ENCODE results near the gene UNC45A.

GRCh38 chr15:90917569-90917968, 17.5 kb upstream of the UNC45A start:
- no peak for TF ChIP-seq ZNF48 (tag by site-specific recombination; IDR thresholded peaks at IDR 0.05)
- TF ChIP-seq KLF10 (tag by site-specific recombination; IDR thresholded peaks at IDR 0.05) = no peak
- no peak for TF ChIP-seq ZNF423 (tag by site-specific recombination; IDR thresholded peaks at IDR 0.05)
- no peak for TF ChIP-seq ZNF510 (tag by site-specific recombination; IDR thresholded peaks at IDR 0.05; ENCODE audit: insufficient replicate concordance)
- TF ChIP-seq PRDM10 (tag by site-specific recombination; IDR thresholded peaks at IDR 0.05) = no peak
- TF ChIP-seq, protein P1, sequence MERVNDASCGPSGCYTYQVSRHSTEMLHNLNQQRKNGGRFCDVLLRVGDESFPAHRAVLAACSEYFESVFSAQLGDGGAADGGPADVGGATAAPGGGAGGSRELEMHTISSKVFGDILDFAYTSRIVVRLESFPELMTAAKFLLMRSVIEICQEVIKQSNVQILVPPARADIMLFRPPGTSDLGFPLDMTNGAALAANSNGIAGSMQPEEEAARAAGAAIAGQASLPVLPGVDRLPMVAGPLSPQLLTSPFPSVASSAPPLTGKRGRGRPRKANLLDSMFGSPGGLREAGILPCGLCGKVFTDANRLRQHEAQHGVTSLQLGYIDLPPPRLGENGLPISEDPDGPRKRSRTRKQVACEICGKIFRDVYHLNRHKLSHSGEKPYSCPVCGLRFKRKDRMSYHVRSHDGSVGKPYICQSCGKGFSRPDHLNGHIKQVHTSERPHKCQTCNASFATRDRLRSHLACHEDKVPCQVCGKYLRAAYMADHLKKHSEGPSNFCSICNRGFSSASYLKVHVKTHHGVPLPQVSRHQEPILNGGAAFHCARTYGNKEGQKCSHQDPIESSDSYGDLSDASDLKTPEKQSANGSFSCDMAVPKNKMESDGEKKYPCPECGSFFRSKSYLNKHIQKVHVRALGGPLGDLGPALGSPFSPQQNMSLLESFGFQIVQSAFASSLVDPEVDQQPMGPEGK (tag by site-specific recombination; IDR thresholded peaks at IDR 0.05) = no peak
- TF ChIP-seq ZNF785 (tag by site-specific recombination; IDR thresholded peaks at IDR 0.05) = no peak
- TF ChIP-seq CTCF (tag by site-specific recombination; IDR thresholded peaks at IDR 0.05) = no peak
- TF ChIP-seq ZNF426 (tag by site-specific recombination; IDR thresholded peaks at IDR 0.05) = no peak
- no peak for TF ChIP-seq ZNF677 (tag by site-specific recombination; IDR thresholded peaks at IDR 0.05)
- TF ChIP-seq, protein P2, sequence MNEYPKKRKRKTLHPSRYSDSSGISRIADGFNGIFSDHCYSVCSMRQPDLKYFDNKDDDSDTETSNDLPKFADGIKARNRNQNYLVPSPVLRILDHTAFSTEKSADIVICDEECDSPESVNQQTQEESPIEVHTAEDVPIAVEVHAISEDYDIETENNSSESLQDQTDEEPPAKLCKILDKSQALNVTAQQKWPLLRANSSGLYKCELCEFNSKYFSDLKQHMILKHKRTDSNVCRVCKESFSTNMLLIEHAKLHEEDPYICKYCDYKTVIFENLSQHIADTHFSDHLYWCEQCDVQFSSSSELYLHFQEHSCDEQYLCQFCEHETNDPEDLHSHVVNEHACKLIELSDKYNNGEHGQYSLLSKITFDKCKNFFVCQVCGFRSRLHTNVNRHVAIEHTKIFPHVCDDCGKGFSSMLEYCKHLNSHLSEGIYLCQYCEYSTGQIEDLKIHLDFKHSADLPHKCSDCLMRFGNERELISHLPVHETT (tag by site-specific recombination; IDR thresholded peaks at IDR 0.05) = no peak
